H1 (cell line): ENCODE data around the gene CCIN. TPM values are rescaled to one million over a fixed set of nuclear protein-coding genes. Genes with fewer than 3 reads are reported as not detected.
A peak's percentile ranks its signal among the peaks of the same experiment; 100 is the strongest.

Experiments
- ASH2L ChIP-seq: fragments of 200-600, 300-600 bp; sonication (generic); IDR thresholded peaks from one replicate; pipeline ENCODE4 v1.7.1; 2017; ENCODE audit warnings: low read length
- CBX8 ChIP-seq: fragments of 300-800, 300-1000 bp; sonication (generic); IDR thresholded peaks from 2 replicates; pipeline ENCODE4 v1.7.1; 2016; ENCODE audit warnings: low read depth, low read length, borderline replicate concordance
- EGR1 ChIP-seq: IDR thresholded peaks from 2 replicates; pipeline ENCODE4 v1.6.1; 2011; ENCODE audit warnings: low read depth, low read length, borderline replicate concordance
- FOSL1 ChIP-seq: IDR thresholded peaks from 2 replicates; pipeline ENCODE4 v1.6.1; 2011; ENCODE audit warnings: mild to moderate bottlenecking, low read depth, low read length, moderate library complexity; ENCODE audit not compliant: insufficient read depth
- PHF8 ChIP-seq: fragments of 200-600 bp; sonication (generic); conservative IDR thresholded peaks from 2 replicates; pipeline ENCODE4 v1.7.1; 2012; ENCODE audit warnings: low read depth, mild to moderate bottlenecking, inconsistent platforms, low read length, moderate library complexity
- RXRA ChIP-seq: IDR thresholded peaks from 2 replicates; pipeline ENCODE4 v1.6.1; 2011; ENCODE audit warnings: low read depth, mild to moderate bottlenecking, low read length, moderate library complexity; ENCODE audit not compliant: insufficient read depth
- SP1 ChIP-seq: IDR thresholded peaks from 2 replicates; pipeline ENCODE4 v1.6.1; 2011; ENCODE audit warnings: low read depth, low read length
- SUZ12 ChIP-seq: fragments of 200-600 bp; sonication (generic); IDR thresholded peaks from 2 replicates; pipeline ENCODE4 v1.6.1; 2012; ENCODE audit warnings: mild to moderate bottlenecking, inconsistent platforms, low read length, moderate library complexity, mixed read lengths
- polyA plus RNA-seq, 7 experiments: library from polyadenylated mRNA; depleted of rRNA in 3 of 7; stranded (reverse) in 5 of 7; unstranded in 2 of 7; fragments of >200 nt in 5 of 7; fragments of 200-250 nt in 2 of 7; gene quantifications; 1 replicate in 5 of 7; 2 replicates in 1 of 7; 4 replicates in 1 of 7; pipeline versions ENCODE4 v1.2.1 to v1.2.3, GENCODE V29; 2011 to 2013; ENCODE audit warnings: missing spikeins in 2 of 7, mixed read lengths in 2 of 7
- total RNA-seq: library from RNA; stranded (reverse); fragmentation: NEBNext Ultra II Directional; extraction: Animal tissue kit (Norgen Biotek cat#: 25700); gene quantifications from 2 replicates; pipeline ENCODE4 v1.2.1, GENCODE V29; 2021
- TF ChIP-seq, protein P1 (sequence below): IDR thresholded peaks from 2 replicates; pipeline ENCODE4 v1.6.1; 2012; ENCODE audit warnings: low read length, inconsistent platforms

The CCIN gene
- total and polyA plus RNA-seq, 2 of the 8 experiments (the other 6 are each of a cell fraction or from before 2014, with no cell fraction given), result 0.19 to 0.21 TPM

GRCh38 chr9:36136894-36137391 is 32.2 kb upstream of the CCIN start (continued):
- peak; percentile 38 for TF ChIP-seq ASH2L
- no peak for TF ChIP-seq EGR1
- TF ChIP-seq PHF8, result no peak
- TF ChIP-seq SP1, result no peak
- TF ChIP-seq FOSL1, result no peak
- TF ChIP-seq SUZ12, result peak; percentile 60
- TF ChIP-seq, protein P1, sequence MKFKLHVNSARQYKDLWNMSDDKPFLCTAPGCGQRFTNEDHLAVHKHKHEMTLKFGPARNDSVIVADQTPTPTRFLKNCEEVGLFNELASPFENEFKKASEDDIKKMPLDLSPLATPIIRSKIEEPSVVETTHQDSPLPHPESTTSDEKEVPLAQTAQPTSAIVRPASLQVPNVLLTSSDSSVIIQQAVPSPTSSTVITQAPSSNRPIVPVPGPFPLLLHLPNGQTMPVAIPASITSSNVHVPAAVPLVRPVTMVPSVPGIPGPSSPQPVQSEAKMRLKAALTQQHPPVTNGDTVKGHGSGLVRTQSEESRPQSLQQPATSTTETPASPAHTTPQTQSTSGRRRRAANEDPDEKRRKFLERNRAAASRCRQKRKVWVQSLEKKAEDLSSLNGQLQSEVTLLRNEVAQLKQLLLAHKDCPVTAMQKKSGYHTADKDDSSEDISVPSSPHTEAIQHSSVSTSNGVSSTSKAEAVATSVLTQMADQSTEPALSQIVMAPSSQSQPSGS, result no peak
- TF ChIP-seq RXRA, result no peak
- no peak for TF ChIP-seq CBX8
